HG03064 (cell line): ENCODE measurements around the gene CEP95.
"Not testable (repeated sequence)": the region's sequence is repeated elsewhere in the genome, so short reads cannot be mapped to it uniquely, and the experiment has no call there.

Source experiments
- ATAC-seq: cut with Tn5 transposase; IDR thresholded peaks from one replicate; pipeline ENCODE4 v1.9.1; 2021; ENCODE audit warnings: low read depth; ENCODE audit not compliant: unreplicated experiment

Gene CEP95

GRCh38 chr17:64495300-64495699 lies 11.5 kb upstream of the CEP95 start:
- not testable (repeated sequence) for ATAC-seq

- peak; percentile 5 for ATAC-seq
Observed at GRCh38 chr17:64496348-64496785, 10.4 kb upstream of the CEP95 start.

GRCh38 chr17:64496786-64497564 lies 9.8 kb upstream of the CEP95 start, which contains the start of gene POLG2:
Gene POLG2, minus strand, starts transcription at chr17:64497054. Its CDS starts 86 bp downstream, at chr17:64496968.
- ATAC-seq: peak; percentile 67

- no peak for ATAC-seq
Observed at GRCh38 chr17:64497565-64498035, 9.2 kb upstream of the CEP95 start.

- no peak for ATAC-seq
Observed at GRCh38 chr17:64498308-64499203, 8.2 kb upstream of the CEP95 start.

- ATAC-seq: no peak
Observed at GRCh38 chr17:64499805-64500486, 6.8 kb upstream of the CEP95 start.

GRCh38 chr17:64500487-64500859 lies 6.3 kb upstream of the CEP95 start:
- ATAC-seq: no peak

- ATAC-seq: no peak
Observed at GRCh38 chr17:64500862-64501765, 5.7 kb upstream of the CEP95 start.

GRCh38 chr17:64502021-64502420 lies 4.8 kb upstream of the CEP95 start:
- ATAC-seq: no peak

- ATAC-seq: no peak
Observed at GRCh38 chr17:64502809-64503208, 4.0 kb upstream of the CEP95 start.

- no peak for ATAC-seq
Observed at GRCh38 chr17:64503341-64503740, 3.4 kb upstream of the CEP95 start.

- no peak for ATAC-seq
Observed at GRCh38 chr17:64503821-64504768, 2.7 kb upstream of the CEP95 start.

- no peak for ATAC-seq
Observed at GRCh38 chr17:64504769-64505339, 1.9 kb upstream of the CEP95 start.

- ATAC-seq: no peak
Observed at GRCh38 chr17:64505340-64506200, 1.2 kb upstream of the CEP95 start.

- ATAC-seq: peak; percentile 54
Observed at GRCh38 chr17:64506201-64506575, 589 bp upstream of the CEP95 start, which contains the start of gene DDX5. Gene DDX5, minus strand, starts transcription at chr17:64506289. Its CDS starts 170 bp downstream, at chr17:64506119.

GRCh38 chr17:64507413-64507782 lies 621 bp downstream of the CEP95 start:
- peak; percentile 22 for ATAC-seq

GRCh38 chr17:64508683-64509082 lies 1.9 kb downstream of the CEP95 start:
- ATAC-seq: no peak
